B cell (primary cell): ENCODE results near the gene KRT84. TPM values are rescaled to one million over a fixed set of nuclear protein-coding genes. Genes with fewer than 3 reads are reported as not detected.

ENCODE experiments used
- ATAC-seq: fragments of 200-7000 bp; cut with Tn5 transposase; one replicate; pipeline ENCODE4 v1.10.0; 2021; ENCODE audit warnings: low read depth, mild to moderate bottlenecking, moderate number of reproducible peaks, moderate library complexity
- CTCF ChIA-PET: fragments of 350-600 bp; sonication (Branson Sonifier 250); formaldehyde crosslinking; loops from one replicate; lab custom pipeline; 2021; ENCODE audit warnings: antibody characterized with exemption, inconsistent platforms; lab: Charles Lee
- POLR2A ChIA-PET: fragments of 350-600 bp; sonication (Branson Sonifier 250); formaldehyde crosslinking; loops from one replicate; lab custom pipeline; 2021; ENCODE audit warnings: antibody characterized with exemption; lab: Charles Lee
- DNase-seq: peaks from one replicate; pipeline ENCODE4 v3.0.0; 2013
- H2AFZ ChIP-seq: 2 replicates; pipeline ENCODE4 v1.6.1; 2012; ENCODE audit warnings: mild to moderate bottlenecking, low read depth, low read length; ENCODE audit not compliant: insufficient read depth, poor library complexity, severe bottlenecking
- H3K27ac ChIP-seq, 2 donors: 1 replicate in 1 of 2; 2 replicates in 1 of 2; pipeline ENCODE4 v1.5.1; 2012 to 2013; ENCODE audit warnings: low read length in 2 of 2, mild to moderate bottlenecking in 2 of 2, moderate library complexity in 1 of 2
- H3K27me3 ChIP-seq, 4 experiments: fragments of 200-600 bp in 1 of 4; sonication (generic) in 1 of 4; replicated peaks in 1 of 4; 1 replicate in 2 of 4; 2 replicates in 2 of 4; pipeline versions ENCODE4 v1.6.1 to v1.7.0; 2013 to 2016; ENCODE audit warnings: low read length in 3 of 4, mild to moderate bottlenecking in 2 of 4, mixed read lengths in 1 of 4, moderate library complexity in 1 of 4; ENCODE audit not compliant: insufficient read depth in 4 of 4, control insufficient read depth in 3 of 4; ENCODE audit errors: control extremely low read depth in 1 of 4
- H3K36me3 ChIP-seq, 2 experiments: replicated peaks in 1 of 2; 1 replicate in 1 of 2; 2 replicates in 1 of 2; pipeline versions ENCODE4 v1.6.1 to v1.7.1; 2013; ENCODE audit warnings: low read length in 1 of 2; ENCODE audit not compliant: insufficient read depth in 2 of 2, control insufficient read depth in 1 of 2; ENCODE audit errors: control extremely low read depth in 1 of 2, extremely low read depth in 1 of 2
- H3K4me1 ChIP-seq, 2 donors: fragments of 200-600 bp in 1 of 2; sonication (generic) in 1 of 2; 1 replicate in 1 of 2; 2 replicates in 1 of 2; pipeline versions ENCODE4 v1.5.1 to v1.6.1; 2013 to 2017; ENCODE audit warnings: low read length in 2 of 2; ENCODE audit not compliant: control insufficient read depth in 2 of 2, insufficient read depth in 2 of 2
- H3K4me2 ChIP-seq: replicated peaks from 2 replicates; pipeline ENCODE3; 2012; ENCODE audit warnings: mild to moderate bottlenecking, low read depth, low read length; ENCODE audit not compliant: poor library complexity, severe bottlenecking
- H3K4me3 ChIP-seq, 5 experiments: fragments of 200-600 bp in 1 of 5; sonication (generic) in 1 of 5; 1 replicate in 3 of 5; 2 replicates in 2 of 5; pipeline versions ENCODE4 v1.5.1 to v1.7.0; 2011 to 2016; ENCODE audit warnings: low read length in 4 of 5, mild to moderate bottlenecking in 4 of 5, low read depth in 2 of 5, control low read depth in 1 of 5, moderate library complexity in 1 of 5; ENCODE audit not compliant: insufficient read depth in 1 of 5; ENCODE audit errors: control extremely low read depth in 1 of 5, extremely low read depth in 1 of 5
- H3K79me2 ChIP-seq: fragments of 200-600 bp; sonication (generic); one replicate; pipeline ENCODE4 v1.6.0; 2016; ENCODE audit warnings: low read length; ENCODE audit not compliant: control insufficient read depth, insufficient read depth
- H3K9ac ChIP-seq: fragments of 200-600 bp; sonication (generic); 2 replicates; pipeline ENCODE4 v1.6.1; 2017; ENCODE audit warnings: mild to moderate bottlenecking, low read length, moderate library complexity
- H3K9me3 ChIP-seq, 3 donors: one replicate each; pipeline versions ENCODE4 v1.6.1 to v1.7.1; 2013; ENCODE audit warnings: low read length in 2 of 3; ENCODE audit not compliant: control insufficient read depth in 2 of 3, insufficient read depth in 1 of 3; ENCODE audit errors: control extremely low read depth in 1 of 3
- H4K20me1 ChIP-seq: 2 replicates; pipeline ENCODE4 v1.6.0; 2012; ENCODE audit warnings: mild to moderate bottlenecking, low read length; ENCODE audit not compliant: insufficient read depth, control insufficient read depth, poor library complexity, severe bottlenecking
- H3K27ac Mint-ChIP-seq: one replicate; pipeline ENCODE4 v1.8.0; 2021; ENCODE audit warnings: mixed read lengths
- H3K27me3 Mint-ChIP-seq: one replicate; pipeline ENCODE4 v1.8.0; 2021; ENCODE audit warnings: mixed read lengths
- H3K4me1 Mint-ChIP-seq: one replicate; pipeline ENCODE4 v1.8.0; 2021; ENCODE audit warnings: mixed read lengths
- H3K4me3 Mint-ChIP-seq: one replicate; pipeline ENCODE4 v1.8.0; 2021; ENCODE audit warnings: mixed read lengths
- H3K9me3 Mint-ChIP-seq: one replicate; pipeline ENCODE4 v1.8.0; 2022; ENCODE audit warnings: mixed read lengths; ENCODE audit not compliant: insufficient read depth
- CTCF ChIP-seq: fragments of 200-600 bp; IDR thresholded peaks from one replicate; pipeline ENCODE4 v1.8.0; 2022; ENCODE audit warnings: antibody characterized with exemption, mild to moderate bottlenecking
- EZH2 ChIP-seq: IDR thresholded peaks from 2 replicates; pipeline ENCODE4 v1.6.1; 2012; ENCODE audit warnings: borderline replicate concordance, low read depth, mild to moderate bottlenecking, moderate library complexity, low read length; ENCODE audit not compliant: insufficient read depth, poor library complexity, severe bottlenecking
- WGBS: methylation state at CpG from one replicate; pipeline ENCODE4 v1.1.5; 2013; ENCODE audit warnings: missing lambda C conversion rate; ENCODE audit not compliant: insufficient coverage; 5-methylcytosine and 5-hydroxymethylcytosine counted together
- intact Hi-C: fragments of 100-400 bp; cut with micrococcal nuclease; formaldehyde crosslinking; loops from one replicate; pipeline ENCODE4 v1.10.0; 2022
- polyA plus RNA-seq: library from polyadenylated mRNA; depleted of rRNA; stranded (reverse); fragments of >200 nt; gene quantifications from 2 replicates; pipeline ENCODE4 v1.2.3, GENCODE V29; 2012
- total RNA-seq, 2 donors: library from RNA; stranded (reverse); fragments of 120-200 nt in 1 of 2; gene quantifications; 1 replicate in 1 of 2; 2 replicates in 1 of 2; pipeline versions ENCODE4 v1.2.3 to v1.2.4, GENCODE V29; 2013 to 2022

The KRT84 gene
- total and polyA plus RNA-seq, 2 donors (not counting 1 experiment from before 2014, with no cell fraction given), result not detected

- no peaks in the 10 kb centered on the region for H3K4me1 Mint-ChIP-seq
- intact Hi-C loops, result no loop called here
- no peaks in the 10 kb centered on the region for H3K27me3 ChIP-seq
Observed at GRCh38 chr12:52416795-52417194, 31.3 kb upstream of the KRT84 start.

More at GRCh38 chr12:52416795-52417194, 31.3 kb upstream of the KRT84 start:
- TF ChIP-seq CTCF, result no peak
- TF ChIP-seq EZH2, result no peak
- Histone ChIP-seq H3K4me1 (no peaks in the 10 kb centered on the region), H3K9me3 (no peaks in the 10 kb centered on the region), H3K79me2 (no peaks in the 10 kb centered on the region), H3K27ac (no peak overlapping the region), H3K36me3 (no peaks in the 10 kb centered on the region), H4K20me1 (no peaks in the 10 kb centered on the region), H3K4me2 (no peak overlapping the region), H3K4me3 (no peak overlapping the region), H2AFZ (no peak overlapping the region), H3K9ac (no peak overlapping the region)
- no peak overlapping the region for H3K27ac Mint-ChIP-seq
- ChIA-PET CTCF (no interaction called here), POLR2A (no interaction called here)
- H3K27me3 Mint-ChIP-seq, result peaks cover 52% of the 10 kb centered on the region
- no peaks in the 10 kb centered on the region for H3K9me3 Mint-ChIP-seq
- H3K4me3 Mint-ChIP-seq, result no peak overlapping the region
- DNase-seq, result no peak
- WGBS, result no CpG with 5 or more reads among the region's 1 CpG
- ATAC-seq, result no peak
